OCI-LY1 (cell line): ENCODE results near the gene TMEM127.

Experiments used
- H2AFZ ChIP-seq: fragments of 200-600 bp; sonication (generic), shearing (Covaris generic); 2 replicates; pipeline ENCODE4 v1.6.0; 2014; ENCODE audit warnings: antibody characterized with exemption, mild to moderate bottlenecking, low read length
- H3F3A ChIP-seq: fragments of 200-600 bp; sonication (generic), shearing (Covaris generic); 2 replicates; pipeline ENCODE4 v1.6.0; 2014; ENCODE audit warnings: mild to moderate bottlenecking, antibody characterized with exemption, low read length, moderate library complexity; ENCODE audit not compliant: insufficient read depth
- H3K27ac ChIP-seq: fragments of 200-600 bp; sonication (generic); 2 replicates; pipeline ENCODE4 v1.5.1; 2014; ENCODE audit warnings: low read length, mixed run types, mild to moderate bottlenecking, low read depth; ENCODE audit not compliant: poor library complexity, severe bottlenecking
- H3K27me3 ChIP-seq: fragments of 200-600 bp; sonication (generic); 2 replicates; pipeline ENCODE4 v1.6.0; 2014; ENCODE audit warnings: antibody characterized with exemption, mild to moderate bottlenecking, low read length, moderate library complexity; ENCODE audit not compliant: insufficient read depth
- H3K36me3 ChIP-seq: fragments of 200-600 bp; sonication (generic); 2 replicates; pipeline ENCODE4 v1.6.1; 2014; ENCODE audit warnings: mild to moderate bottlenecking, antibody characterized with exemption, low read length, moderate library complexity, mixed read lengths; ENCODE audit not compliant: insufficient read depth
- H3K4me1 ChIP-seq: fragments of 200-600 bp; sonication (generic); 2 replicates; pipeline ENCODE4 v1.5.1; 2014; ENCODE audit warnings: mild to moderate bottlenecking, low read length, moderate library complexity; ENCODE audit not compliant: insufficient read depth, severe bottlenecking
- H3K4me2 ChIP-seq: fragments of 200-600 bp; sonication (generic), shearing (Covaris generic); 2 replicates; pipeline ENCODE4 v1.6.1; 2014; ENCODE audit warnings: low read length
- H3K4me3 ChIP-seq: fragments of 200-600 bp; sonication (generic); 2 replicates; pipeline ENCODE4 v1.5.1; 2014; ENCODE audit warnings: low read length, low read depth, mild to moderate bottlenecking, mixed read lengths; ENCODE audit not compliant: poor library complexity, severe bottlenecking
- H3K79me2 ChIP-seq: fragments of 200-600 bp; shearing (Covaris generic); 2 replicates; pipeline ENCODE4 v1.6.1; 2016; ENCODE audit warnings: mixed run types, low read length, mixed read lengths; ENCODE audit not compliant: insufficient read depth
- H3K9ac ChIP-seq: fragments of 200-600 bp; sonication (generic), shearing (Covaris generic); 2 replicates; pipeline ENCODE4 v1.6.1; 2014; ENCODE audit warnings: mild to moderate bottlenecking, low read length, mixed read lengths
- H3K9me2 ChIP-seq: fragments of 200-600 bp; sonication (generic), shearing (Covaris generic); 2 replicates; pipeline ENCODE4 v1.6.1; 2014; ENCODE audit warnings: low read depth, mild to moderate bottlenecking, low read length, mixed read lengths
- H3K9me3 ChIP-seq: fragments of 200-600 bp; shearing (Covaris generic); 2 replicates; pipeline ENCODE4 v1.6.1; 2014; ENCODE audit warnings: low read length, mixed read lengths
- H4K20me1 ChIP-seq: fragments of 200-600 bp; sonication (generic), shearing (Covaris generic); 2 replicates; pipeline ENCODE4 v1.6.0; 2016; ENCODE audit warnings: mild to moderate bottlenecking, low read length; ENCODE audit not compliant: insufficient read depth
- EZH2 ChIP-seq: fragments of 200-600 bp; sonication (generic), shearing (Covaris generic); IDR thresholded peaks from 2 replicates; pipeline ENCODE4 v1.8.0; 2017; ENCODE audit warnings: borderline replicate concordance, mixed run types, mild to moderate bottlenecking, antibody characterized with exemption, low read length, moderate library complexity, mixed read lengths
- TF ChIP-seq, protein P1 (sequence below): fragments of 200-600 bp; sonication (generic), shearing (Covaris generic); IDR thresholded peaks from 2 replicates; pipeline ENCODE4 v1.5.1; 2017; ENCODE audit warnings: mild to moderate bottlenecking, antibody characterized with exemption, low read length, moderate library complexity, mixed read lengths

TMEM127 gene

DNA sequence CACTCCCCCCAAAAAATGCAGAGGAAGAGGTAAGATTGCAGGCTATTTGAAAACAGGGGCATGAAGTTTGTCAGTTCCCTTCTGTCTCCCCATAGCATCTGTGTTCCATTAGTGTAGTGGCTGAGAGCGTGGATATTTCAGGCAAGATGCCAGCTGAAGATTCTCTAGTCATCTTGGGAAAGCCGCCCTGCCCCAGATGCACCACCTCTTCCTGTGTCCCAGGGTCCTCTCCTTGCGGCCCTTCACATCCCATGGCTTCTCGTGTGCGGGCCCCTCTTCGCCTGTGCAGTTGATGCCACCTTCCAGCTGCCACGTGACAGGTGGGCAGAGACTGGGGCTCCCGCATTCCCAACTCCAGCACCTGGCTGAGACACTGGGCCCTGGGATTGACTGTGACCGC is 16.1 kb downstream of the TMEM127 start:
- Histone ChIP-seq H3K4me3 (no peak overlapping the region), H3K36me3 (peaks cover 32% of the 10 kb centered on the region), H3K4me1 (peaks cover 8% of the 10 kb centered on the region), H3F3A (0 out of 2 replicates have a peak, but pooled peaks cover 3% of the 10 kb centered on the region), H3K79me2 (no peaks in the 10 kb centered on the region), H3K9ac (no peak overlapping the region), H4K20me1 (no peaks in the 10 kb centered on the region), H3K9me2 (no peaks in the 10 kb centered on the region), H3K27ac (no peak overlapping the region), H2AFZ (no peak overlapping the region), H3K4me2 (no peak overlapping the region), H3K9me3 (no peaks in the 10 kb centered on the region), H3K27me3 (no peaks in the 10 kb centered on the region)
- TF ChIP-seq, protein P1, sequence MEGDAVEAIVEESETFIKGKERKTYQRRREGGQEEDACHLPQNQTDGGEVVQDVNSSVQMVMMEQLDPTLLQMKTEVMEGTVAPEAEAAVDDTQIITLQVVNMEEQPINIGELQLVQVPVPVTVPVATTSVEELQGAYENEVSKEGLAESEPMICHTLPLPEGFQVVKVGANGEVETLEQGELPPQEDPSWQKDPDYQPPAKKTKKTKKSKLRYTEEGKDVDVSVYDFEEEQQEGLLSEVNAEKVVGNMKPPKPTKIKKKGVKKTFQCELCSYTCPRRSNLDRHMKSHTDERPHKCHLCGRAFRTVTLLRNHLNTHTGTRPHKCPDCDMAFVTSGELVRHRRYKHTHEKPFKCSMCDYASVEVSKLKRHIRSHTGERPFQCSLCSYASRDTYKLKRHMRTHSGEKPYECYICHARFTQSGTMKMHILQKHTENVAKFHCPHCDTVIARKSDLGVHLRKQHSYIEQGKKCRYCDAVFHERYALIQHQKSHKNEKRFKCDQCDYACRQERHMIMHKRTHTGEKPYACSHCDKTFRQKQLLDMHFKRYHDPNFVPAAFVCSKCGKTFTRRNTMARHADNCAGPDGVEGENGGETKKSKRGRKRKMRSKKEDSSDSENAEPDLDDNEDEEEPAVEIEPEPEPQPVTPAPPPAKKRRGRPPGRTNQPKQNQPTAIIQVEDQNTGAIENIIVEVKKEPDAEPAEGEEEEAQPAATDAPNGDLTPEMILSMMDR: no peak
- TF ChIP-seq EZH2: no peak

DNA sequence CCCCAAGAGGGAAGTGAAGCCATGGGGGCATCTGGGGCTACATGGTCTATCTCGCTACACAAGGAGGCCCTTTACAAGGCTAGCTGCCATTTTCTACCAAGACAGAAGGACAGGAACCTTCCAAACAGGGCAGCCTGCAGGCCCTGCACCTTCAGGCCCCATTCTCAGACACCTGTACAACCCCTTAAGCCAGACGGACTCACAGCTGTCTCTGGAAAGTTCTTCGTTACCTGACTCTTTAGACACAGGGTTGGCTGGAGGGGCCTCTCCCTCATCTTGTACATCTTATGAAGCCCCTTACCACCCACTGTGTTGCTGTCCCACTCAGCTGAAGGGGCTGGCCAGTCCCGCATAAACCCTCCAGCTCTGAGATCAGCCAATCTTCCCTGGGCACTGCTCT is 17.2 kb downstream of the TMEM127 start:
- H3K9ac ChIP-seq: no peak overlapping the region
- H3K36me3 ChIP-seq: peaks cover 22% of the 10 kb centered on the region
- H3K4me1 ChIP-seq: peaks cover 8% of the 10 kb centered on the region
- no peak overlapping the region for H2AFZ ChIP-seq
- H3F3A ChIP-seq: 0 out of 2 replicates have a peak, but pooled peaks cover 3% of the 10 kb centered on the region
- no peak for TF ChIP-seq EZH2
- TF ChIP-seq, protein P1: no peak
- no peak overlapping the region for H3K27ac ChIP-seq
- no peaks in the 10 kb centered on the region for H3K9me3 ChIP-seq
- H3K4me3 ChIP-seq: no peak overlapping the region
- H4K20me1 ChIP-seq: no peaks in the 10 kb centered on the region
- H3K27me3 ChIP-seq: no peaks in the 10 kb centered on the region
- no peak overlapping the region for H3K4me2 ChIP-seq
- H3K9me2 ChIP-seq: no peaks in the 10 kb centered on the region
- no peaks in the 10 kb centered on the region for H3K79me2 ChIP-seq

DNA sequence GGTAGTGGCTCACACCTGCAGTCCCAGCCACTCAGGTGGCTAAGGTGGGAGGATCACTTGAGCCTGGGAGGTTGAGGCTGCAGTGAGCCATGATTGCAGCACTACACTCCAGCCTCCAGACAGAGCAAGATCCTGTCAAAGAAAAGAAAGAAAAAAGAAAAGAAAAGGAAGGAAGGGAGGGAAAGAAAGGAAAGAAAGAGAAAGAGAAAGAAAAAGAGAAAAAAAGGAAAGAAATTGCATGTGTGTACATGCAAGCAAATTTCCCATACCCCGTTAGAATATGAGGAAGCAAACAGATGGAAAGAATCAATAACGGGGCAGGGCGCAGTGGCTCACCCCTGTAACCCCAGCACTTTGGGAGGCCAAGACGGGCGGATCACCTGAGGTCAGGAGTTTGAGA is 17.9 kb downstream of the TMEM127 start:
- no peaks in the 10 kb centered on the region for H3K79me2 ChIP-seq
- H3K4me2 ChIP-seq: no peak overlapping the region
- H2AFZ ChIP-seq: no peak overlapping the region
- H3K4me1 ChIP-seq: peaks cover 10% of the 10 kb centered on the region
- H3K9me3 ChIP-seq: no peaks in the 10 kb centered on the region
- H3K4me3 ChIP-seq: no peak overlapping the region
- no peaks in the 10 kb centered on the region for H3K27me3 ChIP-seq
- H3K9ac ChIP-seq: no peak overlapping the region
- 0 out of 2 replicates have a peak, but pooled peaks cover 3% of the 10 kb centered on the region for H3F3A ChIP-seq
- no peaks in the 10 kb centered on the region for H4K20me1 ChIP-seq
- H3K27ac ChIP-seq: no peak overlapping the region
- peaks cover 14% of the 10 kb centered on the region; the same call in 1 of the 2 replicates for H3K36me3 ChIP-seq
- H3K9me2 ChIP-seq: no peaks in the 10 kb centered on the region
- TF ChIP-seq, protein P1: no peak
- no peak for TF ChIP-seq EZH2
